HepG2 (cell line): ENCODE results near the gene KDELR3. TPM values are rescaled to one million over a fixed set of nuclear protein-coding genes. Genes with fewer than 3 reads are reported as not detected.
A peak's percentile ranks its signal among the peaks of the same experiment; 100 is the strongest.

Experiments used
- AKAP8 ChIP-seq: sonication (generic); formaldehyde crosslinking; IDR thresholded peaks from 2 replicates; pipeline ENCODE4 v1.5.1; 2020; ENCODE audit warnings: mild to moderate bottlenecking, missing genetic modification reagents
- CCDC6 ChIP-seq: sonication (generic); formaldehyde crosslinking; IDR thresholded peaks from 2 replicates; pipeline ENCODE4 v1.8.1; 2022; ENCODE audit warnings: mild to moderate bottlenecking, missing genetic modification reagents, moderate library complexity
- CREB3 ChIP-seq: sonication (generic); formaldehyde crosslinking; IDR thresholded peaks from 2 replicates; pipeline ENCODE4 v1.5.0; 2020; ENCODE audit warnings: missing genetic modification reagents
- EED ChIP-seq: sonication (generic); formaldehyde crosslinking; IDR thresholded peaks from 2 replicates; pipeline ENCODE4 v1.5.0; 2020; ENCODE audit warnings: mild to moderate bottlenecking, missing genetic modification reagents
- EHMT2 ChIP-seq: fragments of 200-600 bp; sonication (generic); IDR thresholded peaks from 2 replicates; pipeline ENCODE4 v1.7.0; 2017; ENCODE audit warnings: antibody characterized with exemption, low read depth, low read length, borderline replicate concordance
- KDM4B ChIP-seq: sonication (generic); formaldehyde crosslinking; IDR thresholded peaks from 2 replicates; pipeline ENCODE4 v1.4.0; 2020; ENCODE audit warnings: missing genetic modification reagents
- KLF13 ChIP-seq: sonication (generic); formaldehyde crosslinking; IDR thresholded peaks from 2 replicates; pipeline ENCODE4 v1.4.0; 2020; ENCODE audit warnings: mild to moderate bottlenecking, missing genetic modification reagents
- MYNN ChIP-seq: sonication (generic); formaldehyde crosslinking; IDR thresholded peaks from 2 replicates; pipeline ENCODE4 v1.4.0; 2020; ENCODE audit warnings: mild to moderate bottlenecking, low read depth, missing genetic modification reagents
- NONO ChIP-seq, 2 experiments: fragments of 450-650 bp in 1 of 2; sonication (generic) in 1 of 2; formaldehyde crosslinking in 1 of 2; IDR thresholded peaks in 1 of 2; conservative IDR thresholded peaks in 1 of 2; 2 replicates each; pipeline versions ENCODE4 v1.6.1 to v1.8.0; 2017 to 2022; ENCODE audit warnings: mild to moderate bottlenecking in 1 of 2, missing genetic modification reagents in 1 of 2, moderate library complexity in 1 of 2
- PAXIP1 ChIP-seq: sonication (generic); formaldehyde crosslinking; conservative IDR thresholded peaks from 2 replicates; pipeline ENCODE4 v1.4.0; 2020; ENCODE audit warnings: mild to moderate bottlenecking, missing genetic modification reagents, moderate library complexity
- POGZ ChIP-seq: sonication (generic); formaldehyde crosslinking; IDR thresholded peaks from 2 replicates; pipeline ENCODE4 v1.4.0; 2020; ENCODE audit warnings: mild to moderate bottlenecking, missing genetic modification reagents
- RARG ChIP-seq: sonication (generic); formaldehyde crosslinking; IDR thresholded peaks from 2 replicates; pipeline ENCODE4 v1.4.0; 2020; ENCODE audit warnings: low read depth, mild to moderate bottlenecking, missing genetic modification reagents
- TCF7L2 ChIP-seq: IDR thresholded peaks from 2 replicates; pipeline ENCODE4 v1.6.1; 2011; ENCODE audit warnings: mild to moderate bottlenecking, low read depth, low read length, moderate library complexity
- TGIF2 ChIP-seq: IDR thresholded peaks from 2 replicates; pipeline ENCODE4 v1.6.1; 2016; ENCODE audit warnings: control low read depth, missing compliant biosample characterization
- XBP1 ChIP-seq: sonication (generic); formaldehyde crosslinking; IDR thresholded peaks from 2 replicates; pipeline ENCODE4 v1.5.0; 2020; ENCODE audit warnings: missing genetic modification reagents
- ZBTB3 ChIP-seq: sonication (generic); formaldehyde crosslinking; IDR thresholded peaks from 2 replicates; pipeline ENCODE4 v1.4.0; 2020; ENCODE audit warnings: low read depth, mild to moderate bottlenecking, moderate library complexity, missing genetic modification reagents, borderline replicate concordance
- ZBTB7B ChIP-seq: sonication (generic); formaldehyde crosslinking; IDR thresholded peaks from 2 replicates; pipeline ENCODE4 v1.4.0; 2020; ENCODE audit warnings: missing genetic modification reagents
- ZC3H13 ChIP-seq: sonication (generic); formaldehyde crosslinking; IDR thresholded peaks from 2 replicates; pipeline ENCODE4 v1.8.1; 2023; ENCODE audit warnings: mild to moderate bottlenecking, missing genetic modification reagents, moderate library complexity
- ZFP91 ChIP-seq: sonication (generic); formaldehyde crosslinking; IDR thresholded peaks from 2 replicates; pipeline ENCODE4 v1.9.0; 2022; ENCODE audit warnings: missing genetic modification reagents, mild to moderate bottlenecking, borderline replicate concordance
- ZKSCAN5 ChIP-seq: sonication (generic); formaldehyde crosslinking; IDR thresholded peaks from 2 replicates; pipeline ENCODE4 v1.5.1; 2020; ENCODE audit warnings: mild to moderate bottlenecking, missing genetic modification reagents
- ZNF101 ChIP-seq: sonication (generic); formaldehyde crosslinking; IDR thresholded peaks from 2 replicates; pipeline ENCODE4 v1.4.0; 2020; ENCODE audit warnings: mild to moderate bottlenecking, low read depth, missing genetic modification reagents, borderline replicate concordance
- ZNF121 ChIP-seq: sonication (generic); formaldehyde crosslinking; IDR thresholded peaks from 2 replicates; pipeline ENCODE4 v1.5.0; 2020; ENCODE audit warnings: mild to moderate bottlenecking, missing genetic modification reagents
- ZNF207 ChIP-seq: fragments of 450-650 bp; IDR thresholded peaks from 2 replicates; pipeline ENCODE4 v1.6.1; 2016; ENCODE audit warnings: antibody characterized with exemption, borderline replicate concordance
- ZNF740 ChIP-seq: sonication (generic); formaldehyde crosslinking; IDR thresholded peaks from 2 replicates; pipeline ENCODE4 v1.4.0; 2020; ENCODE audit warnings: missing genetic modification reagents
- ZNF839 ChIP-seq: sonication (generic); formaldehyde crosslinking; IDR thresholded peaks from 2 replicates; pipeline ENCODE4 v1.4.0; 2020; ENCODE audit warnings: missing genetic modification reagents, mild to moderate bottlenecking, borderline replicate concordance
- polyA plus RNA-seq, 8 experiments: library from polyadenylated mRNA; depleted of rRNA in 3 of 8; stranded (reverse) in 7 of 8; unstranded in 1 of 8; fragments of >200 nt; fragmentation: Illumina TruSeq in 4 of 8; extraction: Trizol in 4 of 8; gene quantifications; 2 replicates each; pipeline versions ENCODE4 v1.2.1 to v1.2.3, GENCODE V29; 2011 to 2016; ENCODE audit warnings: low read depth in 4 of 8, missing spikeins in 1 of 8, mixed read lengths in 1 of 8; ENCODE audit not compliant: insufficient read depth in 1 of 8
- total RNA-seq, 5 experiments: library from RNA; depleted of rRNA; stranded (reverse); fragments of >200 nt; fragmentation: Illumina TruSeq; extraction: Trizol; gene quantifications; 2 replicates each; pipeline ENCODE4 v1.2.3, GENCODE V29; 2016; ENCODE audit warnings: low read depth in 1 of 5

KDELR3 gene
- total and polyA plus RNA-seq, 2 of the 13 experiments (the other 11 are each of a cell fraction or from before 2014, with no cell fraction given), result 24.2 to 65.7 TPM

- TF ChIP-seq ZNF101 (CRISPR knock-in tag), result no peak
- no peak for TF ChIP-seq EHMT2
- TF ChIP-seq EED (CRISPR knock-in tag), result no peak
- no peak for TF ChIP-seq AKAP8 (CRISPR knock-in tag)
- TF ChIP-seq ZKSCAN5 (CRISPR knock-in tag), result no peak
- no peak for TF ChIP-seq ZBTB3 (CRISPR knock-in tag)
- TF ChIP-seq TCF7L2, result no peak
- TF ChIP-seq ZFP91 (CRISPR knock-in tag), result peak; percentile 83
- TF ChIP-seq POGZ (CRISPR knock-in tag), result peak; percentile 41; the same call in 1 of the 2 replicates
- TF ChIP-seq KDM4B, result no peak
- no peak for TF ChIP-seq XBP1 (CRISPR knock-in tag)
- TF ChIP-seq CREB3 (CRISPR knock-in tag), result no peak
- no peak for TF ChIP-seq ZNF839 (CRISPR knock-in tag)
- TF ChIP-seq ZNF740, result 0 out of 2 replicates have a peak, but pooled peaks have one; percentile 26
- TF ChIP-seq ZNF121 (CRISPR knock-in tag), result no peak
- TF ChIP-seq PAXIP1 (CRISPR knock-in tag), result no peak
- TF ChIP-seq RARG, result no peak
- TF ChIP-seq MYNN (CRISPR knock-in tag), result no peak
- TF ChIP-seq NONO (IDR thresholded peaks at IDR 0.05), result no peak
- TF ChIP-seq NONO (CRISPR knock-in tag; conservative IDR thresholded peaks at IDR 0.05), result no peak
- no peak for TF ChIP-seq ZNF207
- TF ChIP-seq KLF13 (CRISPR knock-in tag), result no peak
- peak; percentile 53; the same call in 1 of the 2 replicates for TF ChIP-seq ZBTB7B (CRISPR knock-in tag)
- no peak for TF ChIP-seq TGIF2
- TF ChIP-seq ZC3H13 (CRISPR knock-in tag), result no peak
- no peak for TF ChIP-seq CCDC6 (CRISPR knock-in tag)
Measured at GRCh38 chr22:38461414-38462081, 6.3 kb upstream of the KDELR3 start (continued).
